Activated CD4-positive, alpha-beta T cell treated with anti-CD3 and anti-CD28 coated beads, Interleukin-2, Interleukin-6, amounts not matched to agents 100 ng/mL and 50 ng/mL, durations not matched to agents 16 hours and 8 hours (primary cell): ENCODE measurements around the gene C2CD4B.

Experiments used
- DNase-seq: peaks from one replicate; pipeline ENCODE4 v3.0.0-alpha.2; 2020

The C2CD4B gene, protein sequence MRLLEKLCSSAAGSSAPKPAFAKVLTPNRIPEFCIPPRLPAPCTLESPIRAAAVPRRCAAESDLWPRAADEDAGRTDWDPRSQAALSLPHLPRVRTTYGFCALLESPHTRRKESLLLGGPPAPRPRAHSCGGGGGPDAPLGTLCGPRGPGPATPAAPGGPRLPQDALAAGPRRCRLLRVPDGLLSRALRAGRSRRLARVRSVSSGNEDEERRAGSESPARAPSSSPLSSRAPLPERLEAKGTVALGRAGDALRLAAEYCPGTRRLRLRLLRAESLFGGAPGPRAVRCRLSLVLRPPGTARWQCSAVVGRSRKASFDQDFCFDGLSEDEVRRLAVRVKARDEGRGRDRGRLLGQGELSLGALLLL

GRCh38 chr15:62165104-62165792 is at the start of gene C2CD4B:
Gene C2CD4B (minus strand): TSS chr15:62165285. CDS start chr15:62164984, 301 bp downstream.
- peak; percentile 46 for DNase-seq

DNA sequence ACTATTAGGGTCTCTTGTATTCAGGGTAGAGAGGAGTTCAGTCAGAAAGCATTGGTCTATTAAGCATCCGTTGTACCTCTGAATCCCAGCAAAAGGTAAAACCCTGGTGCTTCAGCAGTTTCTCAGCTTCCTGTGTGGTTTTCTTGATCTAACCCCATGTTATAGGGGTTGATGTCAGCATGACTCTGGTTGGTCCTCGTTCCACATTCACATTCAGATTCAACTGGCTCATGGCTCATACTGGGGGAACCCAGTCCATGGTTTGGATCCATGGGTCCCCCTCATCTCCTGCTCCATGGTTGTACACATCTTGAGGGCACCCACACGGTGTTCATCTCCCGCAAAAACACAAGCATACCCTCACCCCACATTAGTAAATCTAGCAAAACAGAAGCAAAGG is 47.7 kb upstream of the C2CD4B start:
- peak; percentile 7 for DNase-seq

DNA sequence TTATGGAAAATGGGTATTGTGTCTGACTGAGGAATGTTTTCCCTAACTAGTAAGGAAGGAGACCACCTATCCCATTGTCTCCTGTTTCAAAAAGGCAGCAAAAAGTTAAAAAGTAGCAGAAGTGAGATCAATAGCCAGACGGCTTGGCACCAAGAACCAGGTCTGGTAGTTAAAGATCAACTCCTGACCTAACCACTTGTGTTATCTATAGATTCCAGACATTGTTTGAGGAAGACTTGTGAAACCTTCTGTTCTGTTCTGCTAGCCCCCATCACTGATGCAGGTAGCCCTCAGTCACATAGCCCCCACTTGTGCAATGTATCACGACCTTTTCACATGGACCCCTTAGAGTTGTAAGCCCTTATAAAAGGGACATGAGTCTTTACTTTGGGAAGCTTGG is 46.3 kb upstream of the C2CD4B start:
- DNase-seq: no peak

- no peak for DNase-seq
These were observed 44.7 kb upstream of the C2CD4B start for GRCh38 chr15:62209821-62210220.

DNA sequence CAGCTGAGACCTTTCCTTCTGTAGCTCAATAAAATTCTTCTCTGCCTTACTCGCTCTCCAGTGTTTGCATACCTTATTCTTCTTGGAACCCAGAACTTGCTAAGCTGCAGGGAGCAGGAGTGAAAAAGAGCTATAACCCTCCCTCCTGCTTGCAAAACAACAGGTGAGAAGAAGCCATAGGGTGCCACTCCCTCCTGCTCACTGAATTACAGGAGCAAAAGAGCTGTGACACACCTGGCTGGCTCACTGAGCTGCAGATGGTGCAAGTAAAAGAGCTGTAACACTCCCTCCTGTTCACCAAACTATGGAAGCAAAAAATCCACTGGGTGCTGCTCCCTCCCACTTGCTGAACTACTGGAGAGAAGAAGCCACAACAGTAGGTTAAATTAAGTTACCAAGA is 44.2 kb upstream of the C2CD4B start:
- DNase-seq: no peak

- DNase-seq: no peak
These were observed 43.8 kb upstream of the C2CD4B start for GRCh38 chr15:62208884-62209283.

GRCh38 chr15:62208367-62208766 is 43.3 kb upstream of the C2CD4B start:
- DNase-seq: no peak

GRCh38 chr15:62190675-62191074 is 25.6 kb upstream of the C2CD4B start:
- no peak for DNase-seq

GRCh38 chr15:62190274-62190673 is 25.2 kb upstream of the C2CD4B start:
- DNase-seq: no peak

GRCh38 chr15:62188744-62189143 is 23.7 kb upstream of the C2CD4B start:
- no peak for DNase-seq

DNA sequence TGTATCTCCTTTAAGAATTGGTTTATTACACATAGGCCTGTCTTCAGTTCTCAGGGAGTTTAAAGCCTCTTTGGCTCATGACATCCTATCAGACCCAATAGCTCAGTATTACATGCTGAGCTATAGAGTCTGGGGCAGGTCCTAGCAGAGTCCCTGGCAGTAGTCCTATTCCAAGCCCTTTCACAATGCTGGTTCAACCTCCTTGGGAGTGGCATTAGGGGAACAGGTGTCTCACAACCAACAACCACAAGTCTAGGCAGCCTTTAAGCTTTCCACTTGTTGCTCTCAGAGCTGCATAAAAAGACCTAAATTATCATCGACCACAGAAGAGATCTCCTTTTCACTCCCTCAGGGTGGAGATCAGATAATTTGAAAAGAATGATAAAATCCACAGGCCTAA is 22.8 kb upstream of the C2CD4B start:
- no peak for DNase-seq

DNA sequence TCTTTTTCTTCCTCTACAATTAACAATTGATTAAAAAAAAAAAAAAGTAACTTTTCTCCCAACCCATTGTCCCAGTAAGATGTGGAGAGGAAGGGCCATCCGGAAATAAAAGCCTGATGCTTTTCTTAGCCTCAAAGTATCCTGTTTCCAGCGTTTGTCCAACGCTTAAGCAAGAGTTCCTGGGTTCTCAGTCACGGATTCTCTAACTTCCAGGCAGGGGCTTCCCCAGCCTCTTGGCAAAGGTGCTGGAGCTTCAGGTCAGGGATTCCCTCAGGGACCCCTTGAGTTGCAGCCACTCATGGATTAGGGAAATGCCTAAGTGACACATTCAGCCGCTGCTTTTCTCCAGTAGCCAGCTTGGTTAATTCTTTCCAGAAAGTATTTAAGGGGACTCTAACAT is 22.3 kb upstream of the C2CD4B start:
- no peak for DNase-seq

DNA sequence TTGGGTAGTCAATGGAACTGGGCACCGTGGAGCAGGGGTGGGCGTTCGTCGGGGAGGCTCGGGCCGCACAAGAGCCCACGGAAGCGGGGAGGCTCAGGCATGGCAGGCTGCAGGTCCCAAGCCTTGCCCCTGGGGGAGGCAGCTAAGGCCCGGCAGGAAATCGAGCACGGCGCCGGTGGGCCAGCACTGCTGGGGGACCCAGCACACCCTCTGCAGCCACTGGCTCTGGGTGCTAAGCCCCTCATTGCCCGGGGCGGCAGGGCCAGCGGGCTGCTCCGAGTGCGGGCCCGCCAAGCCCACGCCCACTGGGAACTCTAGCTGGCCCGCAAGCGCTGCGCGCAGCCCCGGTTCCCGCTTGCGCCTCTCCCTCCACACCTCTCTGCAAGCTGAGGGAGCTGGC is 21.5 kb upstream of the C2CD4B start:
- DNase-seq: no peak

- DNase-seq: no peak
These were observed 18.0 kb upstream of the C2CD4B start for GRCh38 chr15:62183130-62183529.

DNA sequence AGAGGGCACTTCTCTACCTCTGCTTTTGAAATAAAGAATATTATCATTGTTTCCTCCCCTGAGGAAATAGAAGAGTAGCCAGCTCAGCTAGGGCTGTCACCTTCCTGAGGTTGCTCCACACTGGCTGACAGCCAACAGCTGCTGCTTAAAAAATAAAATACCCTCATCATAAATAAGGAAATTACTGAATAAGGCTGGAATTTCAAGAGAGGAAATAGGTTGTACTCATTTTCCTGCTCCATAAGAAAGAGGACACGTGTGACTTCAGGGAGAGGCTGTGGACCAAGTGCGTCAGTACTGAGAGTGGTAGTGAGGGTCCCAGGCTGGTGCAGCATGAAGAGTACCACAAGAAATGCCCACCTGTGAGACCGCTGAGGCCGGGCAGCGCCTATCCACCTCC is 8.1 kb upstream of the C2CD4B start:
- DNase-seq: no peak

DNA sequence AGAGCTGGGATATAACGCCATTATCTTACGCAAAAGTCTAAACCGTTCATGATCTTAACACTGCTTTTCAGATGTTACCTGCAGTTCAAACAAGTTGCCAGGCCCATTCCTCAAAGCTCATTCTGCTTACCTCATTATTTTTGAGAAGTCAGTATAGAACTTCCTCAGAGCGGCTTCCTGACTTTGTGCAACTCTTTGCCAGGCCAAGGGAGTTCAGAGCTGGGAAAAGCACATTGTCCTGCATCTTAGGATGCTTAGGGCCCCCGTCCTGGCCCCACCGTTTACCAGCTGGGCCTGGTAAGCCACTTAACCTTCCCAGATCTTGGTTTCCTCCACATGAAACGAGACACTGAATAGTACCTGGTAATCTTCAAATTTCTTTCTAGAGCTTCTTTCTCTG is 6.8 kb upstream of the C2CD4B start:
- DNase-seq: no peak

GRCh38 chr15:62165793-62166375 is 799 bp upstream of the C2CD4B start:
- DNase-seq: no peak

DNA sequence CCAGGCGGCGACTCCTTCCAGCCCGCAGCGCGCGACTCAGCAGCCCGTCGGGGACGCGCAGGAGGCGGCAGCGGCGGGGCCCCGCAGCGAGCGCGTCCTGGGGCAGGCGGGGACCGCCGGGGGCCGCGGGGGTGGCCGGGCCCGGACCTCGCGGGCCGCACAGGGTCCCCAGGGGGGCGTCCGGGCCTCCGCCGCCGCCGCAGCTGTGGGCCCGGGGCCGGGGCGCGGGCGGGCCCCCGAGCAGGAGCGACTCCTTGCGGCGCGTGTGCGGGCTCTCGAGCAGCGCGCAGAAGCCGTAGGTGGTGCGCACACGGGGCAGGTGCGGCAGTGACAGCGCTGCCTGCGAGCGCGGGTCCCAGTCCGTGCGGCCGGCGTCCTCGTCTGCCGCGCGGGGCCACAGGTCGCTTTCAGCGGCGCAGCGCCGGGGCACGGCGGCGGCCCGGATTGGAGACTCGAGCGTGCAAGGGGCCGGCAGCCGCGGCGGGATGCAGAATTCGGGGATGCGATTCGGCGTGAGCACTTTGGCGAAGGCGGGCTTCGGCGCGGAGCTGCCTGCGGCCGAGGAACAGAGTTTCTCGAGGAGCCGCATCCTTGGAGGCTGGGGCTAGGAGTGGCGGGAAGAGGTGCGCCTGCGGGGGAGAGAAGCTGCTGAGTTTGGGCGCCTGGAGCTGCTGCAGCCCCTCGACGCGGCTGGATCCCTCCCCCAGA is 535 bp downstream of the C2CD4B start:
- DNase-seq: peak; percentile 10

GRCh38 chr15:62164014-62164395 is 1.1 kb downstream of the C2CD4B start:
- DNase-seq: peak; percentile 2

DNA sequence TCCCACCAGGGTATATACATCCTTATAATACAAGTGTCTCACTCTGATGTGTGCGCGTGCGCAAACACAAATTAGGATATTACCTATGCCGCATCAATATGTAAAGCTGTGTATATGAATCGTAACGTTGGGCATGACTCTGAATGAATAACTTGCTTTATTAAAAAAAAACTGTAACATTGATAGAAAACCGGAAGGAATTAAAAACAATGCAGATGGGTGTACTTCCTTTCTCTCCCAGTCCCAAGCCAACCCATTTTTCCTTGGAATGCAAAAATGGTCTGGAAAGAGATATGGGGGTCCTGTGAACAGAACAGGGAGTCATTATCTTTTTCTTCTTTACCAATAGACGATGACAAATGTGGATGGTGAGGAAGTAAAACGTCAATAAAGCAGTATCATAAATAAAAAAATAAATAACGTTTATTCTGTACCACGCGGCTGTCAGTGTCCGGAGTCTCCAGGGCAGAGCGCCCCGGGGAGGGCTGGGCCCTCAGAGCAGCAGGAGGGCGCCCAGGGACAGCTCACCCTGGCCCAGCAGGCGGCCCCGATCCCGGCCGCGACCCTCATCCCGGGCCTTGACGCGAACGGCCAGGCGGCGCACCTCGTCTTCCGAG is 1.6 kb downstream of the C2CD4B start:
- DNase-seq: no peak

DNA sequence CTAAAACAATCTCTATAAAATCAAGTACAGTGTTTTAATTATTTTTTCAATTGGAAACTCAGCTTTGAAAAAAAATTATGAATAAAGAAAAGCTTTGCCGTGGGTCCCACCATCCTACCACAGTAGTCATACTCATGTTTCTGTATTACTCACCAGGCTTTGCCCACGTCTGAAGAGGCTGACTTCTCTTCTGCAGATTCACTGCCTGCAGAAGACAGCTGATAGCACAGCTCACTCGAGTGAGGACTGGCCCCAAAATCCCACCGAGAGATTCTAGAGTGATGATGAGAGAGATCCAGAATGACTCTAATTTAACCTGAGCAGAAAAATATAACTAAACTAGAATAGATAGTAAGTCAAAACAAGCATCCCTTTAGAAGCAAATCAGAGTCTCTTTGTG is 11.9 kb downstream of the C2CD4B start:
- DNase-seq: peak; percentile 79

DNA sequence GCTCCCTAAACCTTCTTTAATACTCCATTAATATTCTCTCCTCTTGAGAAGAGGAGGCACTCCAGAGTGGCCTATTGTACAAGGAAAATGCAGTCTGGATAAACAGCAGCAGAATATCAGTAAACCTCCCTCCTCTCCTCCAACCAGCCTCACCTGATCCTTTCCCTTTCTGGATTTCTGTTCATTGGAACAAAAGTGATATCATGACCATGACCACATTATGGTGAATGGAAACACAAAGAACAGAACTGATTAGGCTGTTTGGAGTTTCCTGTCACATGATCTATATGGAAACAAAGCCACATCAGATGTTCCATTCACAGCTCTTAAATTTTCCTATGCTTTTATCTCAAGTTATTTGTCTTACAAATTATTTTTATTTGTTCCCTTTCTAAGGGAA is 14.6 kb downstream of the C2CD4B start:
- peak; percentile 10 for DNase-seq

GRCh38 chr15:62149729-62150128 is 15.4 kb downstream of the C2CD4B start:
- no peak for DNase-seq
